Uterus (tissue), 4 donors: ENCODE measurements around the gene ZNF837. TPM values are rescaled to one million over a fixed set of nuclear protein-coding genes. Genes with fewer than 3 reads are reported as not detected.
"Not testable (repeated sequence)": the region's sequence is repeated elsewhere in the genome, so short reads cannot be mapped to it uniquely, and the experiment has no call there.

ENCODE experiments used
- DNase-seq, 2 donors: peaks; one replicate each; pipeline ENCODE4 v3.0.0-alpha.2; 2019 to 2020
- H3K27ac ChIP-seq, 2 donors: fragments of 200-600 bp; sonication (generic); 1 replicate in 1 of 2; 2 replicates in 1 of 2; pipeline ENCODE4 v1.5.1; 2016 to 2018
- H3K27me3 ChIP-seq, 2 donors: fragments of 200-600 bp; sonication (generic); one replicate each; pipeline ENCODE4 v1.5.1; 2018 to 2019; ENCODE audit warnings: control low read depth in 1 of 2
- H3K36me3 ChIP-seq, 2 donors: fragments of 200-600 bp; sonication (generic); one replicate each; pipeline ENCODE4 v1.5.1; 2019; ENCODE audit warnings: control low read depth in 1 of 2
- H3K4me1 ChIP-seq, 2 donors: fragments of 200-600 bp; sonication (generic); one replicate each; pipeline ENCODE4 v1.5.1; 2018 to 2019; ENCODE audit warnings: control low read depth in 1 of 2
- H3K4me3 ChIP-seq, 2 donors: fragments of 200-600 bp; sonication (generic); 1 replicate in 1 of 2; 2 replicates in 1 of 2; pipeline ENCODE4 v1.5.1; 2018 to 2019; ENCODE audit warnings: mild to moderate bottlenecking in 1 of 2
- H3K9me3 ChIP-seq, 2 donors: fragments of 200-600 bp; sonication (generic); one replicate each; pipeline ENCODE4 v1.5.1; 2019; ENCODE audit warnings: control low read depth in 1 of 2
- CTCF ChIP-seq, 4 experiments: fragments of 200-600 bp in 2 of 4; fragments of 450-650 bp in 2 of 4; sonication (generic) in 2 of 4; IDR thresholded peaks; one replicate each; pipeline ENCODE4 v1.5.1; 2016 to 2019; ENCODE audit warnings: antibody characterized with exemption in 4 of 4, mild to moderate bottlenecking in 2 of 4, moderate library complexity in 1 of 4
- POLR2A ChIP-seq, 2 donors: fragments of 450-650 bp; IDR thresholded peaks; one replicate each; pipeline ENCODE4 v1.6.1; 2016; ENCODE audit warnings: antibody characterized with exemption in 2 of 2, mild to moderate bottlenecking in 1 of 2, moderate library complexity in 1 of 2
- intact Hi-C: fragments of 100-400 bp; cut with DNase I; formaldehyde crosslinking; loops from one replicate; pipeline ENCODE4 v1.15.1; 2023; ENCODE audit warnings: low total_unique reads
- total RNA-seq, 4 donors: library from RNA; depleted of rRNA in 3 of 4; stranded (reverse); fragments of >200 nt in 3 of 4; gene quantifications; one replicate each; pipeline versions ENCODE4 v1.1.0 to v1.2.4, GENCODE V29; 2014 to 2023
- donor health status: DM: yes; HTN: yes; CAD: no.

Gene ZNF837
- total RNA-seq, 4 donors from 2014 or later: 1.6 to 4.6 (median 2.8) TPM; not detected in 1

GRCh38 chr19:58351558-58351878, 29.3 kb downstream of the ZNF837 start:
- no peak overlapping the region for H3K4me3 ChIP-seq
- intact Hi-C loops: no loop called here
- no peaks in the 10 kb centered on the region for H3K27me3 ChIP-seq
- peaks cover 0 to 7% of the 10 kb centered on the region in 2 donors for H3K4me1 ChIP-seq
- TF ChIP-seq POLR2A (IDR thresholded peaks at IDR 0.05) (no peak), CTCF (IDR thresholded peaks at IDR 0.05) (no peak)
- no peaks in the 10 kb centered on the region for H3K9me3 ChIP-seq
- H3K36me3 ChIP-seq: no peaks in the 10 kb centered on the region
- DNase-seq: no peak
- no peak overlapping the region for H3K27ac ChIP-seq

GRCh38 chr19:58350871-58351557, 29.8 kb downstream of the ZNF837 start:
- no peak overlapping the region for H3K4me3 ChIP-seq
- DNase-seq: no peak
- H3K9me3 ChIP-seq: no peaks in the 10 kb centered on the region
- no peaks in the 10 kb centered on the region for H3K36me3 ChIP-seq
- peaks cover 0 to 2% of the 10 kb centered on the region in 2 donors for H3K4me1 ChIP-seq
- intact Hi-C loops: no loop called here
- no peaks in the 10 kb centered on the region for H3K27me3 ChIP-seq
- H3K27ac ChIP-seq: no peak overlapping the region
- TF ChIP-seq CTCF (IDR thresholded peaks at IDR 0.05) (no peak), POLR2A (IDR thresholded peaks at IDR 0.05) (no peak)

GRCh38 chr19:58350001-58350861, 30.6 kb downstream of the ZNF837 start:
- H3K4me1 ChIP-seq: no peaks in the 10 kb centered on the region
- H3K27me3 ChIP-seq: no peaks in the 10 kb centered on the region
- no peak for TF ChIP-seq CTCF (IDR thresholded peaks at IDR 0.05)
- TF ChIP-seq POLR2A (IDR thresholded peaks at IDR 0.05): no peak
- no peaks in the 10 kb centered on the region for H3K9me3 ChIP-seq
- no peak overlapping the region for H3K4me3 ChIP-seq
- no peaks in the 10 kb centered on the region for H3K36me3 ChIP-seq
- no peak for DNase-seq
- intact Hi-C loops: no loop called here
- H3K27ac ChIP-seq: no peak overlapping the region

- H3K27me3 ChIP-seq: no peaks in the 10 kb centered on the region
Observed at GRCh38 chr19:58349590-58349989, 31.2 kb downstream of the ZNF837 start.

GRCh38 chr19:58348080-58348479, 32.8 kb downstream of the ZNF837 start:
- H3K9me3 ChIP-seq, H3K36me3 ChIP-seq, intact Hi-C loops, H3K27me3 ChIP-seq, H3K4me1 ChIP-seq, DNase-seq: not testable (repeated sequence)
- peak overlapping the region; percentile 57 to 68 for H3K4me3 ChIP-seq
- H3K27ac ChIP-seq: peak overlapping the region; percentile 48 to 92

More at GRCh38 chr19:58349590-58349989, 31.2 kb downstream of the ZNF837 start:
- Histone ChIP-seq H3K9me3 (no peaks in the 10 kb centered on the region), H3K4me3 (no peak overlapping the region), H3K27ac (no peak overlapping the region), H3K4me1 (no peaks in the 10 kb centered on the region), H3K36me3 (no peaks in the 10 kb centered on the region)
- DNase-seq: no peak
- TF ChIP-seq CTCF (IDR thresholded peaks at IDR 0.05) (no peak), POLR2A (IDR thresholded peaks at IDR 0.05) (no peak)
- intact Hi-C loops: no loop called here
